H9 (cell line): ENCODE data around the gene CRBN. TPM values are rescaled to one million over a fixed set of nuclear protein-coding genes. Genes with fewer than 3 reads are reported as not detected.

ENCODE experiments used
- DNase-seq: peaks from one replicate; pipeline ENCODE4 v3.0.0-alpha.2; 2017
- H2AFZ ChIP-seq: one replicate; pipeline ENCODE4 v1.6.1; 2013; ENCODE audit warnings: mild to moderate bottlenecking, low read length, control low read depth, moderate library complexity
- H2AK5ac ChIP-seq: 2 replicates; pipeline ENCODE4 v1.6.1; 2013; ENCODE audit warnings: low read length, control low read depth, mixed read lengths; ENCODE audit not compliant: insufficient read length
- H2BK120ac ChIP-seq: one replicate; pipeline ENCODE4 v1.6.1; 2013; ENCODE audit warnings: low read depth, mild to moderate bottlenecking, low read length, control low read depth, inconsistent platforms; ENCODE audit not compliant: poor library complexity, severe bottlenecking
- H2BK12ac ChIP-seq: 2 replicates; pipeline ENCODE4 v1.6.1; 2013; ENCODE audit warnings: low read length, control low read depth, mixed read lengths, low read depth; ENCODE audit not compliant: insufficient read length
- H2BK15ac ChIP-seq: 2 replicates; pipeline ENCODE4 v1.6.1; 2013; ENCODE audit warnings: low read depth, low read length, control low read depth
- H2BK20ac ChIP-seq: one replicate; pipeline ENCODE4 v1.6.1; 2013; ENCODE audit warnings: low read depth, mild to moderate bottlenecking, low read length, control low read depth, inconsistent platforms; ENCODE audit not compliant: poor library complexity, severe bottlenecking
- H2BK5ac ChIP-seq: 2 replicates; pipeline ENCODE4 v1.6.1; 2013; ENCODE audit warnings: low read length, control low read depth, mixed read lengths; ENCODE audit not compliant: insufficient read length
- H3K14ac ChIP-seq: 2 replicates; pipeline ENCODE4 v1.6.1; 2013; ENCODE audit warnings: low read length, control low read depth; ENCODE audit not compliant: insufficient read depth
- H3K18ac ChIP-seq: 2 replicates; pipeline ENCODE4 v1.6.1; 2013; ENCODE audit warnings: low read depth, mild to moderate bottlenecking, mixed read lengths, low read length, control low read depth; ENCODE audit not compliant: insufficient read length
- H3K23ac ChIP-seq: 2 replicates; pipeline ENCODE4 v1.6.1; 2013; ENCODE audit warnings: low read length, control low read depth, mixed read lengths, low read depth; ENCODE audit not compliant: insufficient read length
- H3K23me2 ChIP-seq: 2 replicates; pipeline ENCODE4 v1.6.1; 2013; ENCODE audit warnings: low read depth, mild to moderate bottlenecking, mixed read lengths, low read length, control low read depth; ENCODE audit not compliant: insufficient read length, poor library complexity, severe bottlenecking
- H3K27ac ChIP-seq: 2 replicates; pipeline ENCODE4 v1.5.1; 2013; ENCODE audit warnings: low read length, control low read depth, mixed read lengths, low read depth; ENCODE audit not compliant: insufficient read length
- H3K27me3 ChIP-seq: 2 replicates; pipeline ENCODE4 v1.6.1; 2013; ENCODE audit warnings: low read length, control low read depth, inconsistent platforms; ENCODE audit not compliant: insufficient read depth
- H3K4ac ChIP-seq: 2 replicates; pipeline ENCODE4 v1.6.1; 2013; ENCODE audit warnings: low read depth, mild to moderate bottlenecking, control low read depth, inconsistent platforms, low read length, moderate library complexity
- H3K4me1 ChIP-seq: 2 replicates; pipeline ENCODE4 v1.6.1; 2013; ENCODE audit warnings: low read length, control low read depth, inconsistent platforms; ENCODE audit not compliant: insufficient read depth
- H3K4me2 ChIP-seq: 2 replicates; pipeline ENCODE4 v1.6.1; 2013; ENCODE audit warnings: low read length, control low read depth, mixed read lengths; ENCODE audit not compliant: insufficient read length, insufficient read depth
- H3K56ac ChIP-seq: 2 replicates; pipeline ENCODE4 v1.6.1; 2013; ENCODE audit warnings: low read depth, mild to moderate bottlenecking, mixed read lengths, low read length, control low read depth; ENCODE audit not compliant: insufficient read length
- H3K79me1 ChIP-seq: 2 replicates; pipeline ENCODE4 v1.6.1; 2013; ENCODE audit warnings: low read depth, mild to moderate bottlenecking, moderate library complexity, low read length, control low read depth, inconsistent platforms; ENCODE audit not compliant: insufficient read depth, poor library complexity, severe bottlenecking
- H3K79me2 ChIP-seq: 2 replicates; pipeline ENCODE4 v1.6.1; 2013; ENCODE audit warnings: low read length, control low read depth, inconsistent platforms; ENCODE audit not compliant: insufficient read depth
- H3K9ac ChIP-seq: 2 replicates; pipeline ENCODE4 v1.6.1; 2013; ENCODE audit warnings: low read length, control low read depth, mixed read lengths; ENCODE audit not compliant: insufficient read length; ENCODE audit errors: extremely low read depth
- H3K9me3 ChIP-seq: one replicate; pipeline ENCODE4 v1.6.1; 2013; ENCODE audit warnings: low read depth, low read length, inconsistent platforms; ENCODE audit not compliant: control insufficient read depth
- H3T11ph ChIP-seq: one replicate; pipeline ENCODE4 v1.6.1; 2013; ENCODE audit warnings: mild to moderate bottlenecking, low read length, control low read depth, inconsistent platforms
- H4K20me1 ChIP-seq: one replicate; pipeline ENCODE4 v1.6.1; 2013; ENCODE audit not compliant: control insufficient read depth, insufficient read length, insufficient read depth
- H4K5ac ChIP-seq: 2 replicates; pipeline ENCODE4 v1.6.1; 2013; ENCODE audit warnings: low read depth, mild to moderate bottlenecking, mixed read lengths, low read length, control low read depth; ENCODE audit not compliant: insufficient read length
- H4K8ac ChIP-seq: replicated peaks from 2 replicates; pipeline ENCODE4 v1.6.1; 2013; ENCODE audit warnings: low read length, control low read depth, mixed read lengths, low read depth; ENCODE audit not compliant: insufficient read length
- H4K91ac ChIP-seq: 2 replicates; pipeline ENCODE4 v1.6.1; 2013; ENCODE audit warnings: low read depth, mild to moderate bottlenecking, moderate library complexity, mixed read lengths, low read length, control low read depth; ENCODE audit not compliant: insufficient read length
- H3K27ac Mint-ChIP-seq, 3 experiments: 2 replicates in 2 of 3; 3 replicates in 1 of 3; pipeline ENCODE4 v1.8.0; 2020 to 2021; ENCODE audit warnings: mixed read lengths in 3 of 3, mild to moderate bottlenecking in 1 of 3, moderate library complexity in 1 of 3
- H3K27me3 Mint-ChIP-seq: 2 replicates; pipeline ENCODE4 v1.8.0; 2021; ENCODE audit warnings: low read depth, mild to moderate bottlenecking, moderate library complexity, mixed read lengths
- H3K36me3 Mint-ChIP-seq, 3 experiments: 2 replicates in 2 of 3; 3 replicates in 1 of 3; pipeline ENCODE4 v1.8.0; 2020 to 2021; ENCODE audit warnings: low read depth in 3 of 3, mixed read lengths in 3 of 3; ENCODE audit not compliant: insufficient read depth in 1 of 3
- H3K4me1 Mint-ChIP-seq, 2 experiments: 2 replicates each; pipeline ENCODE4 v1.8.0; 2020; ENCODE audit warnings: mixed read lengths in 2 of 2
- H3K4me3 Mint-ChIP-seq, 2 experiments: 2 replicates in 1 of 2; 3 replicates in 1 of 2; pipeline ENCODE4 v1.8.0; 2020 to 2021; ENCODE audit warnings: mild to moderate bottlenecking in 2 of 2, mixed read lengths in 2 of 2, moderate library complexity in 1 of 2
- H3K9me3 Mint-ChIP-seq, 2 experiments: 2 replicates in 1 of 2; 3 replicates in 1 of 2; pipeline ENCODE4 v1.8.0; 2020; ENCODE audit warnings: mild to moderate bottlenecking in 2 of 2, mixed read lengths in 2 of 2, moderate library complexity in 1 of 2
- WGBS: extraction: QIAGEN DNeasy Blood & Tissue Kit; methylation state at CpG from one replicate; pipeline ENCODE4 v1.1.7; 2013; ENCODE audit warnings: missing lambda C conversion rate, low lambda C conversion rate, mixed read lengths; ENCODE audit not compliant: insufficient read length; ENCODE audit errors: extremely low coverage; 5-methylcytosine and 5-hydroxymethylcytosine counted together
- total RNA-seq: library from RNA; stranded (reverse); gene quantifications from 2 replicates; pipeline ENCODE4 v1.2.1, GENCODE V29; 2021
- TF ChIP-seq, protein P1 (sequence below): fragments of 200-600 bp; sonication (generic); conservative IDR thresholded peaks from 3 replicates; pipeline ENCODE4 v1.8.0; 2021; ENCODE audit warnings: antibody characterized with exemption, mild to moderate bottlenecking

The CRBN gene
- total RNA-seq, 1 experiment from 2014 or later, result 40.2 TPM

DNA sequence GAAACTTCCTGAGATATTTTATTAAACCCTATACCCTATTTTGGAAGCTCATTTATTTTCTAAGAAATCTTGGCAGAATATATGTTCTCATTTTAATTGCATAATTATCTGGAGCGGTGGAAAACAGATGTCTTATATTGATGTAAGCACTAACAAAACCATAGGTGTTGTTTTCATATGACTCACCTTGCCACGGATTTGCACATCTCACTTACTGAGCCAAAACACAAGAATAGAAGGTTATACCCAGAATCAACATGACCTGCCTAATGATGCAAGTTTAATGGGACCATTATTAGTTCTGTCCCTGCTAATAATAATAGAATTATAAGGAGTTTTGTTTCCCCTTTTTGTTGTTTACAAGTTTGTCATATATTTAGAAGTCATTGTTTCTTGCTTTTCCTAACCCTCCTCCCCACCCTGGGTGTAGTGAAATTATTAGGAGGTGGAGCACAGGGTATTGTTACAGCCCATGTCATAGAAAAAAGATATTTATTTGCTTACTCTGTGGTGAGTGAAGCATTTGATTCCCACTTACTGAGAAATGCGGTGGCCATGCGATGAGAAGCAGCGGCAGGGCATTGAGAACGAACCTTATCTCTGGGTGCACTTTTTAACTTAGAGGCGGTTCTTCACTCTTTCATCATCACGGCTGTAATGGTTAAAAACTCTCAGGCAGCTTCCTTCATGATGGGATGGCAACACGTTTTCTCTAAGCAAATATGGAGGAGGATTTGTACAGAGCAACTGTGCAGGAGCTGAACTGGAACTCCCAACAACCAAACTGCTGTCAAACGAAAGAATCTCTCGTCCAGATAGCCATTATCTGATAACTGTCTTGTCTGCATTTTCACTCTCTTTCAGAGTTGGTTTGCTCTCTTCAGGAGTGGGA lies 69.8 kb downstream of the CRBN start:
- no peak overlapping the region for H2BK20ac ChIP-seq
- no peak overlapping the region for H2BK120ac ChIP-seq
- H3K9ac ChIP-seq, result no peak overlapping the region
- H3K36me3 Mint-ChIP-seq, result no peaks in the 10 kb centered on the region
- H3K27me3 ChIP-seq, result no peaks in the 10 kb centered on the region
- TF ChIP-seq, protein P1, sequence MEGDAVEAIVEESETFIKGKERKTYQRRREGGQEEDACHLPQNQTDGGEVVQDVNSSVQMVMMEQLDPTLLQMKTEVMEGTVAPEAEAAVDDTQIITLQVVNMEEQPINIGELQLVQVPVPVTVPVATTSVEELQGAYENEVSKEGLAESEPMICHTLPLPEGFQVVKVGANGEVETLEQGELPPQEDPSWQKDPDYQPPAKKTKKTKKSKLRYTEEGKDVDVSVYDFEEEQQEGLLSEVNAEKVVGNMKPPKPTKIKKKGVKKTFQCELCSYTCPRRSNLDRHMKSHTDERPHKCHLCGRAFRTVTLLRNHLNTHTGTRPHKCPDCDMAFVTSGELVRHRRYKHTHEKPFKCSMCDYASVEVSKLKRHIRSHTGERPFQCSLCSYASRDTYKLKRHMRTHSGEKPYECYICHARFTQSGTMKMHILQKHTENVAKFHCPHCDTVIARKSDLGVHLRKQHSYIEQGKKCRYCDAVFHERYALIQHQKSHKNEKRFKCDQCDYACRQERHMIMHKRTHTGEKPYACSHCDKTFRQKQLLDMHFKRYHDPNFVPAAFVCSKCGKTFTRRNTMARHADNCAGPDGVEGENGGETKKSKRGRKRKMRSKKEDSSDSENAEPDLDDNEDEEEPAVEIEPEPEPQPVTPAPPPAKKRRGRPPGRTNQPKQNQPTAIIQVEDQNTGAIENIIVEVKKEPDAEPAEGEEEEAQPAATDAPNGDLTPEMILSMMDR, result no peak
- H3K27ac ChIP-seq, result no peak overlapping the region
- H3K9me3 Mint-ChIP-seq, result no peaks in the 10 kb centered on the region
- H3K14ac ChIP-seq, result peak overlapping the region; percentile 0; the same call in 1 of the 2 replicates
- no peak overlapping the region; a peak in 1 of 5 replicates for H3K4me3 Mint-ChIP-seq
- H3K56ac ChIP-seq, result no peak overlapping the region
- no peak overlapping the region for H2AFZ ChIP-seq
- H3K79me2 ChIP-seq, result no peaks in the 10 kb centered on the region
- H4K8ac ChIP-seq, result no peak overlapping the region
- no peak overlapping the region for H3T11ph ChIP-seq
- no peak overlapping the region for H3K4ac ChIP-seq
- H3K27ac Mint-ChIP-seq, result 0 out of 7 replicates have a peak overlapping the region, but pooled peaks of 1 of the 3 experiments have one; percentile 31
- H2BK5ac ChIP-seq, result no peak overlapping the region
- no peak overlapping the region for H3K4me2 ChIP-seq
- H4K20me1 ChIP-seq, result no peaks in the 10 kb centered on the region
- no peak overlapping the region for H3K23ac ChIP-seq
- H3K79me1 ChIP-seq, result no peaks in the 10 kb centered on the region
- no peak overlapping the region for H2BK15ac ChIP-seq
- peaks cover 21 to 25% of the 10 kb centered on the region in 2 experiments for H3K4me1 Mint-ChIP-seq
- H4K91ac ChIP-seq, result no peak overlapping the region
- no peaks in the 10 kb centered on the region for H3K27me3 Mint-ChIP-seq
- no peaks in the 10 kb centered on the region for H3K9me3 ChIP-seq
- H2BK12ac ChIP-seq, result no peak overlapping the region
- H3K18ac ChIP-seq, result peak overlapping the region; percentile 23
- no peaks in the 10 kb centered on the region; the same call in 1 of the 2 replicates for H3K4me1 ChIP-seq
- no peak for DNase-seq
- no CpG with 5 or more reads among the region's 11 CpGs for WGBS
- no peaks in the 10 kb centered on the region for H3K23me2 ChIP-seq
- H4K5ac ChIP-seq, result no peak overlapping the region
- no peak overlapping the region for H2AK5ac ChIP-seq
